ENCODE data around the gene SLC35E2B. TPM values are rescaled to one million over a fixed set of nuclear protein-coding genes. Genes with fewer than 3 reads are reported as not detected.

SLC35E2B gene
- total RNA-seq, 1 donor from 2014 or later: 45.1 TPM

GRCh38 chr1:1672181-1672965 is 20.2 kb downstream of the SLC35E2B start:
- TF ChIP-seq EZH2 (IDR thresholded peaks at IDR 0.05; ENCODE audit: insufficient read depth, low read length) (no peak), CTCF (IDR thresholded peaks at IDR 0.05; ENCODE audit: insufficient read depth, low read depth, low read length) (no peak)
- Histone ChIP-seq H3K4me3 (ENCODE audit: insufficient read depth, low read depth, low read length) (no peak overlapping the region), H3K4me1 (ENCODE audit: insufficient read depth, low read length) (no peaks in the 10 kb centered on the region), H3K9me3 (ENCODE audit: insufficient read depth, low read depth, low read length) (no peaks in the 10 kb centered on the region), H3K36me3 (ENCODE audit: insufficient read depth, low read length) (peaks cover 7% of the 10 kb centered on the region), H3K9ac (ENCODE audit: low read length) (no peak overlapping the region), H2AFZ (ENCODE audit: low read depth, low read length) (no peak overlapping the region), H3K27me3 (ENCODE audit: insufficient read depth, low read length) (no peaks in the 10 kb centered on the region), H3K4me2 (ENCODE audit: low read length) (no peak overlapping the region), H3K79me2 (ENCODE audit: insufficient read depth, low read length) (no peaks in the 10 kb centered on the region), H4K20me1 (ENCODE audit: insufficient read depth, low read length) (no peaks in the 10 kb centered on the region), H3K27ac (ENCODE audit: low read depth, low read length) (no peak overlapping the region)
- Mint-ChIP-seq H3K4me3 (ENCODE audit: unreplicated experiment) (no peak overlapping the region), H3K36me3 (ENCODE audit: low read depth, unreplicated experiment) (peaks cover 5% of the 10 kb centered on the region), H3K27me3 (ENCODE audit: low read depth, unreplicated experiment) (no peaks in the 10 kb centered on the region), H3K9me3 (ENCODE audit: unreplicated experiment) (no peaks in the 10 kb centered on the region), H3K27ac (ENCODE audit: unreplicated experiment) (no peak overlapping the region), H3K4me1 (ENCODE audit: low read depth, unreplicated experiment) (no peaks in the 10 kb centered on the region)
- no peak for FAIRE-seq
- DNase-seq (ENCODE audit: low read depth): no peak

GRCh38 chr1:1671365-1672119 is 21.1 kb downstream of the SLC35E2B start:
- no peaks in the 10 kb centered on the region for H3K9me3 Mint-ChIP-seq (ENCODE audit: unreplicated experiment)
- no peak for TF ChIP-seq CTCF (IDR thresholded peaks at IDR 0.05; ENCODE audit: insufficient read depth, low read depth, low read length)
- H3K79me2 ChIP-seq (ENCODE audit: insufficient read depth, low read length): no peaks in the 10 kb centered on the region
- DNase-seq (ENCODE audit: low read depth) (no peak), FAIRE-seq (no peak)
- H3K4me1 ChIP-seq (ENCODE audit: insufficient read depth, low read length): no peaks in the 10 kb centered on the region
- no peak overlapping the region for H3K4me3 Mint-ChIP-seq (ENCODE audit: unreplicated experiment)
- H3K27me3 ChIP-seq (ENCODE audit: insufficient read depth, low read length): no peaks in the 10 kb centered on the region
- no peak overlapping the region for H3K4me2 ChIP-seq (ENCODE audit: low read length)
- no peak overlapping the region for H3K27ac ChIP-seq (ENCODE audit: low read depth, low read length)
- no peak overlapping the region for H3K4me3 ChIP-seq (ENCODE audit: insufficient read depth, low read depth, low read length)
- H3K9me3 ChIP-seq (ENCODE audit: insufficient read depth, low read depth, low read length): no peaks in the 10 kb centered on the region
- no peak overlapping the region for H3K9ac ChIP-seq (ENCODE audit: low read length)
- no peaks in the 10 kb centered on the region for H3K4me1 Mint-ChIP-seq (ENCODE audit: low read depth, unreplicated experiment)
- no peaks in the 10 kb centered on the region for H3K27me3 Mint-ChIP-seq (ENCODE audit: low read depth, unreplicated experiment)
- H3K27ac Mint-ChIP-seq (ENCODE audit: unreplicated experiment): no peak overlapping the region
- H2AFZ ChIP-seq (ENCODE audit: low read depth, low read length): no peak overlapping the region
- H3K36me3 ChIP-seq (ENCODE audit: insufficient read depth, low read length): peaks cover 7% of the 10 kb centered on the region
- H3K36me3 Mint-ChIP-seq (ENCODE audit: low read depth, unreplicated experiment): peaks cover 5% of the 10 kb centered on the region
- H4K20me1 ChIP-seq (ENCODE audit: insufficient read depth, low read length): no peaks in the 10 kb centered on the region

GRCh38 chr1:1670866-1671265 is 21.7 kb downstream of the SLC35E2B start:
- Histone ChIP-seq H3K4me1 (ENCODE audit: insufficient read depth, low read length) (no peaks in the 10 kb centered on the region), H3K27me3 (ENCODE audit: insufficient read depth, low read length) (no peaks in the 10 kb centered on the region), H3K4me3 (ENCODE audit: insufficient read depth, low read depth, low read length) (no peak overlapping the region), H3K36me3 (ENCODE audit: insufficient read depth, low read length) (peaks cover 10% of the 10 kb centered on the region), H3K9ac (ENCODE audit: low read length) (no peak overlapping the region), H2AFZ (ENCODE audit: low read depth, low read length) (no peak overlapping the region), H3K4me2 (ENCODE audit: low read length) (no peak overlapping the region), H3K79me2 (ENCODE audit: insufficient read depth, low read length) (no peaks in the 10 kb centered on the region), H4K20me1 (ENCODE audit: insufficient read depth, low read length) (no peaks in the 10 kb centered on the region), H3K27ac (ENCODE audit: low read depth, low read length) (no peak overlapping the region), H3K9me3 (ENCODE audit: insufficient read depth, low read depth, low read length) (no peaks in the 10 kb centered on the region)
- H3K27me3 Mint-ChIP-seq (ENCODE audit: low read depth, unreplicated experiment): no peaks in the 10 kb centered on the region
- H3K4me1 Mint-ChIP-seq (ENCODE audit: low read depth, unreplicated experiment): no peaks in the 10 kb centered on the region
- TF ChIP-seq CTCF (IDR thresholded peaks at IDR 0.05; ENCODE audit: insufficient read depth, low read depth, low read length): no peak
- no peak for TF ChIP-seq EZH2 (IDR thresholded peaks at IDR 0.05; ENCODE audit: insufficient read depth, low read length)
- H3K4me3 Mint-ChIP-seq (ENCODE audit: unreplicated experiment): no peak overlapping the region
- no peak overlapping the region for H3K27ac Mint-ChIP-seq (ENCODE audit: unreplicated experiment)
- no peaks in the 10 kb centered on the region for H3K9me3 Mint-ChIP-seq (ENCODE audit: unreplicated experiment)
- DNase-seq (ENCODE audit: low read depth) (no peak), FAIRE-seq (no peak)
- H3K36me3 Mint-ChIP-seq (ENCODE audit: low read depth, unreplicated experiment): peaks cover 5% of the 10 kb centered on the region
